HG02798 (cell line): ENCODE results near the gene LNPK.
"Not testable (repeated sequence)": the region's sequence is repeated elsewhere in the genome, so short reads cannot be mapped to it uniquely, and the experiment has no call there.

Source experiments
- ATAC-seq: cut with Tn5 transposase; IDR thresholded peaks from one replicate; pipeline ENCODE4 v1.9.1; 2021; ENCODE audit warnings: mild to moderate bottlenecking; ENCODE audit not compliant: unreplicated experiment, poor library complexity

Gene LNPK

DNA sequence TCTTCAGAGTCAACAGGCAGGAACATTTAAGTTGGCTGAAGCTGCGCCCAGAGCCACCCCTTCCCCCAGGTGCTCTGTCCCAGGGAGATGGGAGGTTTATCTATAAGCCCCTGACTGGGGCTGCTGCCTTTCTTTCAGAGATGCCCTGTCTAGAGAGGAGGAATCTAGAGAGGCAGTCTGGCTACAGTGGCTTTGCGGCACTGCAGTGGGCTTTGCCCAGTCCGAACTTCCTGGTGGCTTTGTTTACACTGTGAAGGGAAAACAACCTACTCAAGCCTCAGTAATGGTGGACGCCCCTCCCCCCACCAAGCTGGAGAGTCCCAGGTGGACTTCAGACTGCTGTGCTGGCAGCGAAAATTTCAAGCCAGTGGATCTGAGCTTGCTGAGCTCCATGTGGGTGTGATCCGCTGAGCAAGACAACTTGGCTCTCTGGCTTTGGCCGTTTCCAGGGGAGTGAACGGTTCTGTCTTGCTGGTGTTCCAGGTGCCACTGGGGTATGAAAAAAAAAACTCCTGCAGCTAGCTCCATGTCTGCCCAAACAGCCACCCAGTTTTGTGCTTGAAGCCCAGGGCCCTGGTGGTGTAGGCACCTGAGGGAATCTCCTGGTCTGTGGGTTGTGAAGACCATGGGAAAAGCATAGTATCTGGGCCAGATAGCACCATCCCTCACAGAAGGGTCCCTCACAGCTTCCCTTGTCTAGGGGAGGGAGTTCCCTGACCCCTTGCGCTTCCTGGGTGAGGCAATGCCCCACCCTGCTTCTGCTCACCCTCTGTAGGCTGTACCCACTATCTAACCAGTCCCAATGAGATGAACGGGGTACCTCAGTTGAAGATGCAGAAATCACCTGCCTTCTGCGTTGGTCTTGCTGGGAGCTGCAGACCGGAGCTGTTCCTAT, 88.0 kb downstream of the LNPK start:
- not testable (repeated sequence) for ATAC-seq

GRCh38 chr2:175913267-175913666, 88.8 kb downstream of the LNPK start:
- not testable (repeated sequence) for ATAC-seq

GRCh38 chr2:175904035-175904434, 98.0 kb downstream of the LNPK start:
- ATAC-seq: no peak

DNA sequence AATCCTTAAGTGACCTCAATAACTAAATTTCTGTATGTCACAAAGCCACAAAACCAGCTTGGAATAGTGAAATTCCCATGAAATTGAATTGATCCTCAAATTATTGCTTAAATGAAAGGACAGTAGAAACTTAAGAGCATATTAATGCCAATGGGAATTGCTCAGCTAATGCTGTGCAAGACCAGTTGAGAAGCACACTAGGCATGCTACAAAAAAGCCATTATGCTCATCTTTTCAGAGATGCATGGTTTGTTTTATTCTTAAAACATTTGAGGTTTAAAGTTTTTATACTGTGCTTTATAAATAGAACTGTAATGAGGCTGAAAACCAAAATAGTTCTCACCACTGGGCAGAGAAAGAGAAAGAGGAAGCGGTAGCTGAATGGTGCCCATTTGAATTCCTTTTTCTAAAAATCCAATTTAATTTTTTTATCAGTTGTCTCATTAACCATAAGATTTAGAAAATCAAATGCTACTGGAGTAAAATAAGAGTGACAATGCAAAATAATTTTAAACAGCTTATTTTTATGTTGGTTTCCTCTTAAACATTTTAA, 98.6 kb downstream of the LNPK start:
- no peak for ATAC-seq

DNA sequence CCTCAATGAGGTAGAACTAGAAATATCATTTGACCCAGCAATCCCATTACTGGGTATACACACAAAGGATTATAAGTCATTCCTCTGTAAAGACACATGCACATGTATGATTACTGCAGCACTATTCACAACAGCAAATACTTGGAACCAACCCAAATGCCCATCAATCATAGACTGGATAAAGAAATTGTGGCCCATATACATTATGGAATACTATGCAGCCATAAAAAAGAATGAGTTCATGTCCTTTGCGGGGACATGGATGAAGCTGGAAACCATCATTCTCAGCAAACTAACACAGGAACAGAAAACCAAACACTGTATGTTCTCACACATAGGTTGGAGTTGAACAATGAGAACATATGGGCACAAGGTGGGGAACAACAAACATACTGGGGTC, 106.1 kb downstream of the LNPK start:
- not testable (repeated sequence) for ATAC-seq

- ATAC-seq: no peak
Observed at GRCh38 chr2:175892046-175892445, 110.0 kb downstream of the LNPK start.

DNA sequence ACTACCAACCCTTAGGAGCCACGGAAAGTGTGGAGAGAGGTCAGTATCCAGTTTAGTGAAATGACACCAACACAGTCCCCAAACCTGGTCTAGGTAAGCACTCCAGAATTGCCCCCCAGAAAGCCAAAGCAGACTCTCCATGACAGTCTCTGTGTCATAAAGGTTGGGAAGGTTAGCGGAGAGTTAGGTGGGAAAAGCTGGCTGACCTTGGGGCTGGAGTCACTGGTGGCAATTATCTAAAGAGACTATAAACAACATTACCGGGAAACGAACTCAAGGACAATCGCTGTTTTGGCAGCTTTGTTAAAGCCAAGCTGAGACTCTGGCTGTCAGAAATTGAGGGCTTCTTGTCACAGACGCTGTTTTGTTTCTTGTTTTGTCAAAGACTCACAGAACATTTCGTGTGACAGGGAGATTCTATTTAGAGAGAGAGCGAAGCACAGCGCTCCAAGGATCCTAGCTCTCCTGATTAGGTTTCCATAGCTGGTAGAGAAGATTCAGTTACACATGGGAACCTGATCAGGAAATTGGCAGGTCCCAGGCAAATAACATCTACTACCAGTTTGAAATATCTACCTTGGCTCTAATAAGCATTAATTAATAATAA, 111.3 kb downstream of the LNPK start:
- no peak for ATAC-seq

GRCh38 chr2:175889701-175890302, 112.3 kb downstream of the LNPK start:
- ATAC-seq: no peak

- ATAC-seq: no peak
Observed at GRCh38 chr2:175887776-175888175, 114.3 kb downstream of the LNPK start.

DNA sequence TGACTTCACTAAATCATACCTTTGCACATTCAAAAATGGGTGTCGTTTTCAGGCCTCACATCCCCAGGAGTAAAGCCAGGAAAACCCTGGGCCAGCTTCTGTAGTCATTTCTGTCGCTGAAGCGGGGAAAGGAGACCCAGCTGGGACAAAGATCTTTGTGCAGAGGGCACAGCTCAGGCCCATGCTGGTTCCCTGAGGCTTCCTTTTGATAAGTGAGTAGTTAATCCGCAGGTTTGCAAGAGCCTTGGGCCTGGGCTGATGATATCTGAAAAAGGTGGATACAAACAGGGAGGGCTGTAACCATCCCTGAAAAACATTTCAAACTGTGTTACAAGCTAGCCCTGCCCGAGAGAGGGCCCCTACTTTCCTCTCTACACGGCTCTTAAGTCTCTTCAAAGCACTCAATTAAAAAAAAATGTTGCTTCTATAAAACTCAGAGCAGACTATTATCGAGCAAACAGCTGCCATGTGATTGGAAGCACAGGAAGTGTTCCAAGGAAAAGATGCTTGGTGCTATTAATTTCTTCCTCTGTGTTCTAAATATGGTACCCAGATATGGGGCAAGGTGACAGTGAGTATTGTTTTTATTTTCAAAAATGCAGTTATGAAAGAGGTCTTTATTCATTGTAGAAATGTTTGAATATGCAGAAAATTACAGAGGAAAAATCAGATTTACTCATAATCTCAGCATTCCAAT, 117.2 kb downstream of the LNPK start:
- no peak for ATAC-seq

- ATAC-seq: no peak
Observed at GRCh38 chr2:175883586-175884194, 118.4 kb downstream of the LNPK start.

DNA sequence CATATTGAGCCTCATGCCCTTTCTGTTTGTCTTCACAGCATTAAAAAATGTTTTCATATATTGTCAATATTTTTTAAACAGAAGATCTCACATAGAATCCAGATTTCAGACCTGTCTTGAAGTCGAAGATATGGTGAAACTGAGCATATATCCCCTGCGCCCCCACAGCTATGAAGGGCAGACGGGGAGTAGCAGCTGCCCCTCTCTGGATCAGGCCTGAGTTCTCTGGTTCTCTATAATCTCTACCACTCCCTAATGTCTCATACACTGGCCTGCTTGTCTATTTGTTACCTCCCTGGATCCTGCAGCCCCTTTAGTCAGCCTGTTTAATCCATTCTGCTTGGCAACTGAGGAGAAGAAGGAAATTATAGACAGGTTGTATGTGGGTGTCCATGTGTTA, 122.4 kb downstream of the LNPK start:
- no peak for ATAC-seq

GRCh38 chr2:175877845-175878544, 124.1 kb downstream of the LNPK start:
- ATAC-seq: no peak

- no peak for ATAC-seq
Observed at GRCh38 chr2:175874291-175874690, 127.8 kb downstream of the LNPK start.
